Activated CD4-positive, alpha-beta T cell treated with anti-CD3 and anti-CD28 coated beads, Interleukin-2, amount 50 U/mL, for 24 hours (primary cell): ENCODE measurements around the gene MGRN1.

ENCODE experiments used
- DNase-seq, 2 donors: peaks; one replicate each; pipeline ENCODE4 v3.0.0-alpha.2; 2020; ENCODE audit warnings: low read depth in 1 of 2, low spot score in 1 of 2

MGRN1 gene

GRCh38 chr16:4603624-4604170, 20.9 kb upstream of the MGRN1 start:
- no peak for DNase-seq

DNA sequence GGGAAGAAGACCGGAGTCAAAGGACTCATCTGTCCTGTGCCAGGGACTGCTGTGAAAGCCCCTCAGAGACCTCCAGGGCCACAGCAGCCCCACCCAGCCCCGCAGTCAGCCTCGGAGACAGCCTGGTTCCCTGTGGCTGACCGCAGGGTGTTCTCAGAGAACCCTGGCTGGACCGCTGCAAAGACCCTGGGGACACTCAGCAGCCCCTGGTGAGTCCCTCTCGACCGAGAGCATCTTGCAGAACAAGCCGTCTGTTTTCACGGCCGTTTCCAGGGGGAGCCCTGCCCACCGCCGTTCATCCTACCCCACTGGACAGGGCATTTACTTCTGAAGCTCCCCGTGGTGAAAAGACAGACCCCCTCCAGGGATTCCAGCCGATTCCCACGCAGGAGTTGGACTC, 20.2 kb upstream of the MGRN1 start:
- DNase-seq = no peak

DNA sequence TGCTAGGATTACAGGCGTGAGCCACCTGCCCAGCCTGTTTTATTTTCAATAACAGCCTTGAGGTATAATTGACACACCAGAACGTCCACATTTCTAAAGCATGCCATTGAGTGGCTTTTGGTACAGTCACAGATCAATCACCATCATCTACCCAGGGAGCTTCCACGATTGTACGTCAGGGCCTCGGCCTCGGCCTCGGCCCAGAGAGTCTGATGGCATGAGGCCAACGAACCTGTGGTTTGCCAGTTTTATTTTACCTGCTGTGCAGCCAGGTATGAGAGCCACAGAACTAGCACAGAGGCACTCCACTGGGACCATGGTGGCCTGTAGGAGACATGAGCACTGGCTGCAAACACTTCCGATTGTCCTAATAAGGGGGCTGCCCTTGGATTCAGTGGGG, 18.3 kb upstream of the MGRN1 start:
- DNase-seq = no peak

GRCh38 chr16:4607841-4608703, 16.6 kb upstream of the MGRN1 start:
- DNase-seq = no peak

GRCh38 chr16:4608704-4608980, 16.0 kb upstream of the MGRN1 start:
- DNase-seq = no peak

- DNase-seq = no peak
Observed at GRCh38 chr16:4609200-4610010, 15.2 kb upstream of the MGRN1 start.

DNA sequence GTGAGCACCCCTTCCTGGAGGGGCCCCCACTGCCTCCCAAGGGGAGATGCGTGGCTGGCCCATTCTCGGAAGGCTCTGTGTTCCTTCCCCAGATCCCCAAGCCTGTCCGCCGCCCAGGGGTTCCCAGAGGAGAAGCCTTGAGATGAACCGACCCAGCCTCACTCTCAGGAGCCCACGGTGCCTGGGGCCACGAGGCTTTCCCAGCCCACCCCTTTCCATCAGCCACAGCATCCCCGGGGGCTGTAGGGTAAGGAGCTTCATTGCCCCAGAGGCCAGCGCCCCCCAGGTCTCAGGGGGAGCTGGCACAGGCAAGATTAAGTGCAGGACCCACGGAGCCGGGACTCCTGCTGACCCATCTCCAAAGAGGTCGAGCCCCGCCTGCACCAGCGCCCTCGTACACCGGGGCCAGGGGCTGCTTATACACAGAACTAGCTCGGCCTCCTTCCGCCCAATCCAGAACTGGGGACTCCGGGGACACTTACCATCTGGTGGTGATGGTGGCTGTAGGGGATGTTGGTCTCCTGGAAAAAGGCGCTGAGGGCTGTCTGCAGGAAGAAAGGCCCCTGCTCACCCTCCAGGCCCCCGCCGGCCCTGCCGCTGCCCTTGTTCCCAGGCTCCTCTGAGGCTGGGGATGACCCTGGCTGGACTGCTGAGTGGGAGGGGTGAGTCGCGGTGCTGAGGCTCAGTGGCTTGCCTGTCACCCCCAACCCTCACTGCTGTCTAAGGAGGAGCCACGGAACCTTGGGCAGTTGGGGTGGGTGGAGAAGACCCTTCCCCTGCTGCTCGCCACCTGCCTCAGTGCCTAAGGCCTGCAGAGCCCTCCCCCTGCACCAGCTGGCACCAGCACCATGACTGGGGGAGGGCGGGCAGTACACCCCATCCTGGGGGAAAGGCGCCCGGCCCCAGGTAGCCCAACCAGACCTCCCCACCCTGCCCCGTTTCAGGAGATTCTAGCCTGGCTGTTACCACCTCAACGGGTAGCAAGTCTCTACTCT, 14.3 kb upstream of the MGRN1 start:
- no peak for DNase-seq

- DNase-seq = no peak
Observed at GRCh38 chr16:4611337-4612021, 13.1 kb upstream of the MGRN1 start.

- no peak for DNase-seq
Observed at GRCh38 chr16:4612474-4612931, 12.1 kb upstream of the MGRN1 start.

DNA sequence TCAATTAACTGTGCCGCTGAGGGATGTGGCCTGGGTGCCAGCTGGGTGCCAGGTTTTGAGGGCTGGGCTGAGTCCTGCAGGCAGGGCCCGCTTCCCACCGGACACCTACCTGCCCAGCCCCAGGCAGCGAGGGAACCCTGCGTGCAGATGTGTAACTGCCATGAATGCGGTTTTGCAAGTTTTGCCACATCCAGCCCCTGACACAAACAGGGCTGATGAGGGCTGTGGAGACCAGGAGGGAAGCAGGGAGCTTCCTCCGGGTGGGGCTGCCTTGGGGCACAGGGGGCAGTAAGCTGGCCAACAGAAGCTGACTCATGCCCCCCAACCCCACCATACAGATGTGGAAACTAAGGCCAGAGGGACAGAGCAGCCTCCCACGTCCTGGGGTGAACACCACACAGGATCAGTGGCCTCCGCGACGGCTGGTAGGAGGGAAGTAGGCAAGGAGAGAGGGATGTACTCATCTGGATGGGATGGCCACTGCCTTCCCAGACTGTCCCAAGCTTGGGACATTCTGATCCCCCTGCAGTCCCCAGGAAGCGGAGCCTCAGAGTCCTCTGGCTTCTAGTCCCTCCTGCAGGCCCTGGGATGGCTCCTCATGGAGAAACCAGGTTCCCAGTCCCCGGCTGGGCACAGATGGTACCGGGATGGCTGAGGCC, 11.5 kb upstream of the MGRN1 start:
- DNase-seq = no peak

DNA sequence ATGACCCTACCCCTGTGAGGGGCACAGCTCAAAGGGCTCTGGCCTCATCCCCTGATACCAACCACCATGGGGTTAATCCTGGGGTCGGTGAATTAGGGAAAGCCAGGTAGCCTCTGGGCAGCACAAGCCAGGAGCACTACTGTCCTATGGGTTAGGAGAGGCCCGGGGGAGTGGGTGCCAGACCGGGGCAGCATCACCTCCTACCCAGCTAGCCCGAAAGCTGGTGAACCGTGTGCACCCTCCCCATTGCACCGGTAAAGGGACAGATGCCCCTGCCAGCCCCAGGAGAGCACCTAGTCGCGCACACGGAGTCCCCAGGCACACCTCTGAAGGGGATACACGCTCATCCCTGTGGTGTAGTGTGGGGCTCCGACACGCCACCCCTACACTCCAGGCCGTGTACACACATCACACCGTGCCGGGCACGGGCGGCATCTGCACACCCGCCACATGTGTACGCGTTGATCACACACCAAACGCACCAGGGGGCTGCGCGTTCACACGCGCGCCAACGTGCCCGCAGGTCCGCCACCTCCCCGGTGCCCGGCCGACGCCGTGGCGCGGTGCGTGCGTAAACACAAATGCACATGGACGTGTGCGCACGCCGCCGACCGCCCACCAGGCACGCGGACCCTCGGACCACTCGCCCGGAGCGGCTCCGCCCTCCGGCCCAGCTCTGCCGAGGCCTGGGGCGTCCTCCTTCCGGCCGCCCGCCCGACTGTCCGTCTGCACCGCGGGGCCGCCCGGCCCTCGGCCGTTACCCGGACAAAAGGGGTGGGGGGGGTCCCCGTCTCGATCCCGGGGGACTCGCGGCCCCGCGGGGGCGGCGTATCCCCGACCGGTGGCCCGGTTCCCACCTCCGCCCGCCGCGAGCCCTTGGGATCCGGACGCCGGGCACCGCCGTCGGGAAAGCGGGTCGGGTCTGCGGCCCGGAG, 10.7 kb upstream of the MGRN1 start:
- no peak for DNase-seq

DNA sequence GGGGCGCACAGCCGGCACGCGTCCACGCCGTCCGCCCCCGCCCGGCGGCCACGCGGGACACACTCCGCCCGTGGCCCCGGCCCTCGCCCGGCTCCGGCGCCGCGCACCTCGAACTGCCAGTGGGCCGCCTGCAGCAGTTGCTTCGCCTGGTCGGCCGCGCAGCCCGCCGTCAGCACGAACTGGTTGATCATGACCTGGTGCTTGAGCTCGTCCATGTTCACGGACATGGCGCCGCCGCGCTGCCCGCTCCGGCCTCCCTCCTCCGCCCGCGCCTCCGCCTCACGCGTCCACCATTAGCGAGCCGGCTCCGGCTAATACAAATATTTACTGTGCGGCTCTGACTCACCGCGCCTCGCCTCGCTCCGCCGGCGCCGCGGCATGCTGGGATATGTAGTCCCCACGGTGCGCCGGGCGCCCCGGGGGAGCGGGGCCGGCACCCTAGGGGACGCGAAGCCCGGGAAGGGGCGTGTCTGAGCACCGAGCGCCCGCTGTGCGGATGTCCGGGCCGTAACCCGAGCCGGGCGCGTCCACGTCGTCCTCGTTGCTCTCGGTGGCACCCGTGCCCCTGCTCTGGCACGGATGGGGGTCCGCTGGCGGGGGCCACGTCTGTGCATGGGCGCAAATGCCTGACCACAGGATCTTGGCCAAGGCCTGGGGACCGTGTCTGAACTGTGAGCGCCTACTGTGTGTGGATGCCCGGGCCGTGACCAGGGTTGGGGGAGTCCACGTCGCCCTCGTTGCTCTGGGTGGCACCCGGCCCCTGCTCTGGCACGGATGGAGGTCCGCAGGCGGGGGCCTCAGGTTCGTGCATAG, 9.8 kb upstream of the MGRN1 start, which contains the start of gene UBALD1:
UBALD1 (minus strand) TSS at position 318 of the 813 bp plus-strand sequence; CDS start at position 227, 91 bp downstream.
- DNase-seq = peak; percentile 51 to 61

DNA sequence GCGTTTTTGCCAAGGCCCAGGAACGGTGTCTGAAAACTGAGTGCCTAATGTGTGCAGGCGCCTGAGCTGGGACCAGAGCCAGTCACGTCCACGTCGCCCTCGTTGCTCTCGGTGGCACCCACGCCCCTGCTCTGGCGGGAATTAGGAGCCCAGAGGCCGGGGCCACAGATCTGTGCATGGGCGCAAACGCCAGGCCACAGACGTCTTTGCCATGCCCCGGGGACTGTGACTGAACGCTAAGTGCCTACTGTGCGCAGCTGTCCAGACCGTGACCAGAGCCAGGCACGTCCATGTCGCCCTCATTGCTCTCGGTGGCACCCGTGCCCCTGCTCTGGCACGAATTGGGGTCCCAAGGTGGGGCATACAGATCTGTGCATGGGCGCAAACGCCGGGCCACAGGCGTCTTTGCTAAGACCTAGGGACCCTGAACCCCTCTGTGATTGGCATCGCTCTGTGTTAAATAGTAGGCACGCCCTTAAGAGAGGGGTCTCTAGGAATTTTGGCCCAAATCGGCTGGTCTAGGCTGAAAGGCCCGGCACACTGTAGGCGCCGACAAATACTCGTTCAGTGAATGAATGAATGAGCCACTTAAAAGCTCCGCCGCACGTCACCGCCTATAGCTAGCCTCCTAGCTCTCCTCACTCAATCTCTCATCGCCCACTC, 9.1 kb upstream of the MGRN1 start:
- DNase-seq = no peak

DNA sequence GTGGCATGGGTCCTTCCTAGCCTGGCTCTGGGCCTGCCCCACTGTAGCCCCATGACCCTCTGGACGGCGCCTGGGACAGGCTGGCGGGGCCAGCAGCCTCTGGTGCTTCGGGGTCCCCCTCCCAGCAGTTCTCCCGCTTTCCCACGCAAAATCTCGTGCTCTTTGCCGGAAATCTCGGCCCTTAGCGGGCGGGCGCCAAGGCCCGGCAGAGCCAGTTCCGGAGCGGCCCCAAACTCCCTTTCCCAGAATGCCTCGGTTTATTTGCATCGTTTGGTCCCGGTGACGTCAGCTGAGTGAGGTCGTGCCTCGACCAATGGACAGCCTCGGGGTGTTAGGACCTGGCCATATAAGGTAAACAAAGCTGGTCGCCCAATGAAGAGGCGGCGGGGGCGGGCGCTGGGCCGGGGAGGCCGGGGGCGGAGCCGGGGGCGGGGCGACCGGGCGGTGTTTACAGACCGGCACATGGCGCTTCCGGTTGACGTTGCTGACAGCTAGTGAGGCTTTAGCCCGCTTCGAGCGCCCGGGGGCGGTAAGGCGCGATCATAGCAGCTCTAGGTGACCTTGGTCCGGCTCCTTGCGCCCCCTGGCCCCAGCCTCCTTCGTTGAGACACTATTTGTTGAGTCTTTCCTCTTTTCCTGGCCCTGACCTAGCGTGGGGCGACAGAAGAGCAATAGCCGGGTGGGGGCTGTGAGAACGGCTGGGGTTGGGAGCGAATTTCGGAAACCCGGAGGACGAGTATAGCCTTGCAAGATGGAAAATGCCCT, 8.4 kb upstream of the MGRN1 start:
- peak; percentile 93 to 99 for DNase-seq

DNA sequence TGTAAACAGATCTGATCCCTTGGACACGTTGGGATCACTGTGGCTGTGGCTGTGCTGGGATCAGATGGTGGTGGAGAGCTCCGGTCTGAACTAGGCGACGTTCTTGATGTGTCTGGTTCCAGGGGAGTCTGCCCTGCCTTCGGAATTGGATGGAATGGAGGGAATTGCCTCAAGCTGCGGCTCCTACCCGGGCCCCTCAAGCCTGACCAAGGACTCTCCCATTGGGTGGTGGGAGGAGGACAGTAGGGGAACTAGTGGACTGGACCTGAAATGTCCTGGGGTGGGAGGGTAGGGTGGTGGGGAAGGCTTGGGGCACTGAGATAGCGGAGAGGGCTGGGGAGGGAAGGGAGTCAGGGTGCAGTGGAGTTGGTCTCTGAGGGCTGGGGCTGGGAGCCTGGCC, 6.7 kb upstream of the MGRN1 start:
- DNase-seq = no peak

DNA sequence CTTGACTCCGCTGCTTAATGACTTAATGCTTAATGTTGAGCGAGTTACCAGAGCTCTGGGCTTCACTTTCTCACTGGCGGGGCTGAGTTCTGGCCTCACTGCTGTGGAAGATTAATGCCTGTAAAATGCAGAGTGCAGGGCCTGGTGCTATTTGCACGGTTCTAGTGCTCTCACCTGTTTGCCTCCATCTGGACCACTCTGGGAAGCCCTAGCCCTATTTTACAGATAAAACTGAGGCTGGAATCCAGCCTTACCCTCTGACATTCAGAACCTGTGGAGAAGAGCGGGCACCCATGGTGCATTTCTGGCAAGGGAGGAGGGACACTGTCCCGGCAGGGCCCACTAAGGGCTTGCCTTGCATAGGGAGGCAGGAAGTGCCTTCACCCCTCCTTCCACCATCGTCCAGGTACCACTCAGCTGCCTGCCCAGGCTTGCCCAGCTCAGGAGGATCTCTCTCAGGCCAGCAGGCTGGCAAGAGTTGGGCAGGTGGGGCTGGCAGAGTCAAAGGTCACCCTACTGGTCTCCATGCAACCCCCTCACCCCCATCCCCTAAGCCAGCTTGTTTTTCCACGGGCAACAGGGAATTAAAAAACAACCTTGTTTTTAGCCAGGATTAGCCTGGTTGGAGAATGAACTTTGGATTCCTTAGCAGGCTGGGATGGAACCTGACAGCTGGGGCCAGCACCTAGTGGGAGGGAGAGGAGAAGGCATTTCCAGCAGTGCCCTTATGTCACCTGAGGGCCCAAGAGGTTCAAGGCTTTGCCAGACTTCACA, 5.8 kb upstream of the MGRN1 start:
- no peak for DNase-seq
